Measurements from ENCODE around the gene ABCG4. TPM values are rescaled to one million over a fixed set of nuclear protein-coding genes. Genes with fewer than 3 reads are reported as not detected.

The ABCG4 gene
- total RNA-seq = under 0.01 and 0.29 TPM in 2 replicates

GRCh38 chr11:119149018-119149785, at the start of gene ABCG4:
TSS of gene ABCG4 (plus strand) at chr11:119149052. CDS start at chr11:119149966, 914 bp downstream.

GRCh38 chr11:119101759-119102423, 47.0 kb upstream of the ABCG4 start, which contains the start of gene DPAGT1:
TSS of gene DPAGT1 (minus strand) at chr11:119101853. CDS start at chr11:119101655, 198 bp downstream.

GRCh38 chr11:119106564-119107537, 42.0 kb upstream of the ABCG4 start, which contains the start of gene C2CD2L:
TSS of gene C2CD2L (plus strand) at chr11:119107344. CDS start at chr11:119107742, 398 bp downstream.

GRCh38 chr11:119121008-119121810, 27.6 kb upstream of the ABCG4 start, which contains the start of gene HINFP:
TSS of gene HINFP (plus strand) at chr11:119121580. CDS start at chr11:119126945, 5,365 bp downstream.

GRCh38 chr11:119168471-119169281, 19.8 kb downstream of the ABCG4 start, which contains the start of gene NLRX1:
TSS of gene NLRX1 (plus strand) at chr11:119168725. CDS start at chr11:119171404, 2,679 bp downstream.

GRCh38 chr11:119205574-119206510, 57.0 kb downstream of the ABCG4 start, which contains the start of gene CBL:
TSS of gene CBL (plus strand) at chr11:119206339. CDS start at chr11:119206418, 79 bp downstream.

Other genes starting within 250 kb of the ABCG4 start
- gene BCL9L, start 223.1 kb upstream of the ABCG4 start, total RNA-seq = 17.3 and 26.6 TPM in 2 replicates
- gene UPK2, start 192.8 kb upstream of the ABCG4 start, total RNA-seq = not detected in 2 replicates
- not detected in 2 replicates for gene FOXR1, start 177.3 kb upstream of the ABCG4 start, total RNA-seq
- 2.0 and 6.4 TPM in 2 replicates for gene CENATAC, start 150.9 kb upstream of the ABCG4 start, total RNA-seq
- 1,299 and 1,315 TPM in 2 replicates for gene RPS25, start 130.7 kb upstream of the ABCG4 start, total RNA-seq
- gene TRAPPC4, start 130.3 kb upstream of the ABCG4 start, total RNA-seq = 64.3 and 95.9 TPM in 2 replicates
- 15.4 and 17.6 TPM in 2 replicates for gene SLC37A4, start 118.2 kb upstream of the ABCG4 start, total RNA-seq
- 96.6 and 110 TPM in 2 replicates for gene HYOU1, start 91.8 kb upstream of the ABCG4 start, total RNA-seq
- 20.5 and 20.7 TPM in 2 replicates for gene VPS11, start 81.2 kb upstream of the ABCG4 start, total RNA-seq
- gene HMBS, start 64.2 kb upstream of the ABCG4 start, total RNA-seq = 17.5 and 25.7 TPM in 2 replicates
- gene DPAGT1, start 47.2 kb upstream of the ABCG4 start, total RNA-seq = 21.9 and 27.5 TPM in 2 replicates
- gene C2CD2L, start 41.7 kb upstream of the ABCG4 start, total RNA-seq = 5.8 and 7.8 TPM in 2 replicates
- gene HINFP, start 27.5 kb upstream of the ABCG4 start, total RNA-seq = 7.8 and 12.4 TPM in 2 replicates
- 16.0 and 23.1 TPM in 2 replicates for gene NLRX1, start 19.7 kb downstream of the ABCG4 start, total RNA-seq
- gene NHERF4, start 36.4 kb downstream of the ABCG4 start, total RNA-seq = not detected in 2 replicates
- 7.8 and 9.4 TPM in 2 replicates for gene CBL, start 57.3 kb downstream of the ABCG4 start, total RNA-seq
- gene MCAM, start 168.1 kb downstream of the ABCG4 start, total RNA-seq = 77.6 and 86.5 TPM in 2 replicates
- gene RNF26, start 185.5 kb downstream of the ABCG4 start, total RNA-seq = 12.1 and 14.5 TPM in 2 replicates
- gene C1QTNF5, start 191.8 kb downstream of the ABCG4 start, total RNA-seq = 10.7 and 12.9 TPM in 2 replicates
- not detected in 2 replicates for gene MFRP, start 197.7 kb downstream of the ABCG4 start, total RNA-seq
- gene USP2, start 232.6 kb downstream of the ABCG4 start, total RNA-seq = under 0.01 and 0.89 TPM in 2 replicates

Data from myometrial cell (primary cell).